A172 (cell line): ENCODE results near the gene TGM6. TPM values are rescaled to one million over a fixed set of nuclear protein-coding genes. Genes with fewer than 3 reads are reported as not detected.
"Not testable (repeated sequence)": the region's sequence is repeated elsewhere in the genome, so short reads cannot be mapped to it uniquely, and the experiment has no call there.

ENCODE experiments used
- DNase-seq: peaks from one replicate; pipeline ENCODE4 v3.0.0-alpha.2; 2015; ENCODE audit warnings: low spot score
- total RNA-seq: library from RNA; depleted of rRNA; stranded (reverse); fragments of >200 nt; shearing (Covaris generic); gene quantifications from 2 replicates; pipeline ENCODE4 v1.2.3, GENCODE V29; 2014

Gene TGM6
- total RNA-seq, 1 experiment from 2014 or later: not detected

DNA sequence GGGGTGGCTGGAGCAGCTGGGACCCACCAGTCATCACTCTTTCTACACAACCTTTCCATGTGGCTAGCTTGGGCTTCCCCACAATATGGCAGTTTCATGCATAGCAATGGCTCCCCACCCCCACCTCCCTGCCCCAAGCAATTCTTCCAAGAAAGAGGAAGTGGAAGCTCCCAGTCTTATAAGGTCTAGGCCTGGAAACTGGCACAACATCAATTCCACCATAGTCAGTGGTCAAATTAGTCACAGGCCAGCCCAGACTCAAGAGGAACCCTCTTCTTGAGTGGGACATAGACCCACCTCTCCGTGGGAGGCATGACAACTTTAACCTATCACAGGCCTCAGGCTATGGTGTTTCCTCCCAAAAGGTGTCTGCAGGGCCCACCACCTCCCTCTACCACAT is 17.7 kb downstream of the TGM6 start:
- peak; percentile 12 for DNase-seq

DNA sequence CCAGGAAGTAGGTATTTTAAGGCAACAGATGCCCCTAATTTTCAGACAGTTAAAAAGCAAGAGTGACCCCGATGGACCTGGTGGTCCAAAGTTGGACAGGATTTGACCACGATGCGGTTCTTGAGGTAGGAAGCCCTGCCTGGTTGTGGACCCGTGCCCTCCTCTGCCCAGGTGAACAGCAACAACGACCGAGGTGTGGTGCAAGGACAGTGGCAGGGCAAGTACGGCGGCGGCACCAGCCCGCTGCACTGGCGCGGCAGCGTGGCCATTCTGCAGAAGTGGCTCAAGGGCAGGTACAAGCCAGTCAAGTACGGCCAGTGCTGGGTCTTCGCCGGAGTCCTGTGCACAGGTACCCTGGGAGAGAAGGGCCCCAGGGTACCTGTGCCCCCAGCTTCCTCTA is 18.7 kb downstream of the TGM6 start:
- no peak for DNase-seq

DNA sequence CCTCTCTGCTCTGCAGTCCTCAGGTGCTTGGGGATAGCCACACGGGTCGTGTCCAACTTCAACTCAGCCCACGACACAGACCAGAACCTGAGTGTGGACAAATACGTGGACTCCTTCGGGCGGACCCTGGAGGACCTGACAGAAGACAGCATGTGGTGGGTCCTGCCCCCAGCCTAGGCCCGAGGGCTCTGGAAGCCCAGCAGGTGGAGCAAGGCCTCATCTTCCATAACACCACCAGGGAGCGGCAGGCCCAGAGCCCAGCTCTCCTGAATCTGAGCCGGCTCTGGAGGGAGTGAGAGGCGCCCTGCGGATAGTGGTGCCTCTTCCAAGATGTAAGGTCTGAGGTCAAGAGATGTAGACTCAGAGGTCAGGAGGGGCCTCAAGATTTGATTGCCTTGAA is 19.6 kb downstream of the TGM6 start:
- no peak for DNase-seq

DNA sequence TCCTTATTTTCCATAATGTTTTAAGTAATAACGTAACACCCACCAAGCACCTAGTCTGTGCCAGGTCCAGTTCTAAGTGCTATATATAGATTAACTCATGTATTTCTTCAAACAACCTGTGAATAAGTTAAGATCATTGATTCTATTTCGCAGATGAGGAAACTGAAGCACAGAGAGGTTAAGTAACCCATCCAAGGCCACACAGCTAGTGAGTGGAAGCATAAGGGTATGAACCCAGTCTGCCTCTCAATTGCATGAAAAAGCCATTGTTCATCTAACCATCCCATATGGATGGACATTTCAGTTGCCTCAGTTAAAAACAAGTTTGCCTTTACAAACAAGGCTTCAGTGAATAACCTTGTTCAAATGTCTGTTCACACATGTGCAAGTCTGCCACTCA is 20.8 kb downstream of the TGM6 start:
- DNase-seq: no peak

DNA sequence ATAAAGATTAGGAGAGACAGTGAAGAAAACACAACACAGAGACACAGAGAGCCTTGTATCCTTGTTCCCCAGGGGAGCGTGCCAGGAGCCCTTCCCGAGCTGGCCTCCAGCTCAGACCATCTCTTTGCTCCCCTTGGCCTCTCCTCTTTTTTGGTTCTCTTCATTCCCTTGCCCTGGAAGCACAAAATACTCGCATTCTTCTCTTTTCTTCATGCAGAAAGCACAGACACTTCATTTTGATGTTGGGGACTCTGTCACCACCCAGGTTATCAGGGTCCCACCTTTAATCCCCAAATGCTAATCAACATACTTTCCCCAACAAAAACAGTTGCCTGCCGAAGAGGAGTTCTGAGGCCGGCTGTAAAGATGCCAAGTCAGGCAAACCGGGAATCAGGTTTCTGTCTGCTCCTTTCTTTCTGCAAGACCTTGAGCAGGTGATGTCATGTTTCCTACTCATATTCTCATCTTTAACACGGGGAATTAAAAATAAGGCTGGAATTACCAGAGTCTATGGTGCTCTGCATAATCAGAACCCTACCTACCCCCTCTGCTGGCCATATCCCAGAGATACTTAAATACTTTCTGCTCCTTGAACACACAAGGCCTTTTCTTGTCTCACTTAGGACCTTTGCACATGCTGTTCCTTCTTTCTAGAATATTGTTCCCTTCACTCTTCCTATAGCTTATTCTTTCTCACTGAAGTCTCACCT is 21.7 kb downstream of the TGM6 start:
- DNase-seq: peak; percentile 64

DNA sequence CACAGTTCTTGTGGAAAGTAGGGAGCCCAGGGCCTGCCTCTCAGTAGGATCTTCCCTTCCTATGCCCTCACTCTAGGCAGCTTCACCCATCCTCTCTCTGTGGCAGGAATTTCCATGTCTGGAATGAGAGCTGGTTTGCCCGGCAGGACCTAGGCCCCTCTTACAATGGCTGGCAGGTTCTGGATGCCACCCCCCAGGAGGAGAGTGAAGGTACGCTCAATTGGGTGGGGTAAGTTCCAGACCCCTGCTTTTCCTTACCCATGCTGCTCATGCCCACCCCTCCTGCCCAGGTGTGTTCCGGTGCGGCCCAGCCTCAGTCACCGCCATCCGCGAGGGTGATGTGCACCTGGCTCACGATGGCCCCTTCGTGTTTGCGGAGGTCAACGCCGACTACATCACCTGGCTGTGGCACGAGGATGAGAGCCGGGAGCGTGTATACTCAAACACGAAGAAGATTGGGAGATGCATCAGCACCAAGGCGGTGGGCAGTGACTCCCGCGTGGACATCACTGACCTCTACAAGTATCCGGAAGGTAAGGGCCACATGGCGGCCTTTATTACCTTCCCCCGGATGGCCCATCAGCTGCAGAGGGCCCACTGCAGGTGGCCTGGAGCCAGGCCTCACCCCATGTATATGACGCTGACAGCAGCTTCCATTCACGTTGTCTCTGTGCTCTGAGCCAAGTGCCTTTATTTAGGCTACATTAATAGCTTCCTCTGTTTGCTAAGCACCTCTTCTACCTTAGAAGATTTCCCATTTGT is 22.8 kb downstream of the TGM6 start:
- no peak for DNase-seq

DNA sequence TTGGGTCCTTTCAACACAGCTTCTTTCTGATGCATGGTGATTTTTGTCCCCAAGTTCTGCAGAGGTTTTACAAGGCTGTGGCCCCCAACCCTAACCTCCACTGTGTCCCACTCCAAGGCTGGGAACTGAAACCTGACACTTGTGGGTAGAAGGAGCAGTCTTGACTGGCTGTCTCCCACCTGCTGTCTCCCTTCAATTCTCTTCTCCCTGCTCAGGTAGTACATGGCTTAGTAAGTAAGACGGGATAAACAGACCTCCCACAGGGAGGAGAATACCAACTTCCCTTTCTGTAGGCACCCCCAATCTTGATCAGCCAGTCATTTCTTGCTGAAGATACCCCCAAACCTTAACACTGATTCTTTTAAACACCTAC is 25.0 kb downstream of the TGM6 start:
- DNase-seq: no peak

DNA sequence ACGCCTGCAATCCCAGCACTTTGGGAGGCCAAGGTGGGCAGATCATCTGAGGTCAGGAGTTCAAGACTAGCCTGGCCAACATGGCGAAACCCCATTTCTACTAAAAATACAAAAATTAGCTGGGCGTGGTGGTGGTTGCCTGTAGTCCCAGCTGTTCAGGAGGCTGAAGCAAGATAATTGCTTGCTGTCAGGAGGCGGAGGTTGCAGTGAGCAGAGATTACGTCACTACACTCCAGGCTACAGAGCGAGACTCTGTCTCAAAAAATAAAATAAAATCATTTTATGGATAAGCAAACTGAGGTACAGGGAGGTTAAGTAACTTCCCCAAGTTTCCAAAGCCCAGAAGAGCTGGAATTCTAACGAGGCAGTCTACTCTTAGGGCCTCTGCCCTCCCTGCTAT is 26.7 kb downstream of the TGM6 start:
- DNase-seq: not testable (repeated sequence)

DNA sequence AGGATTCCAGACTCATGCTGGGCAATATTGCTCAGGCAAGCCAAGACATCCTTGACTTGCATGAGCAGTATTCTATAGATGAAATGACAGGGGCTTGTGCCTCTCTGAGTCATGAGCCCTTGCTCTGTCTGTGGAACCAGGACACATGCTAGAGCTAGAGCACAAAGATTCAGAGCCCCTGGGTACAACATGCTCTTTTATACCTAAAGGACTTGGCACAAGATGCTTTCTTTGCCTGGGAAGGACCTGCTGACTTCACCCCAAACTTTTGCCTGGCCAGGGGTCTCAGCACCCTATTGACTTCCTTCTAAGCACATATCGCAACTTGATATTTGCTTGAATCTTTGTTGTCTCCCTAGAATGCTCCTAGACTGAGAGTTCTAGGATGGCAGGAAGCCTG is 27.4 kb downstream of the TGM6 start:
- DNase-seq: no peak

DNA sequence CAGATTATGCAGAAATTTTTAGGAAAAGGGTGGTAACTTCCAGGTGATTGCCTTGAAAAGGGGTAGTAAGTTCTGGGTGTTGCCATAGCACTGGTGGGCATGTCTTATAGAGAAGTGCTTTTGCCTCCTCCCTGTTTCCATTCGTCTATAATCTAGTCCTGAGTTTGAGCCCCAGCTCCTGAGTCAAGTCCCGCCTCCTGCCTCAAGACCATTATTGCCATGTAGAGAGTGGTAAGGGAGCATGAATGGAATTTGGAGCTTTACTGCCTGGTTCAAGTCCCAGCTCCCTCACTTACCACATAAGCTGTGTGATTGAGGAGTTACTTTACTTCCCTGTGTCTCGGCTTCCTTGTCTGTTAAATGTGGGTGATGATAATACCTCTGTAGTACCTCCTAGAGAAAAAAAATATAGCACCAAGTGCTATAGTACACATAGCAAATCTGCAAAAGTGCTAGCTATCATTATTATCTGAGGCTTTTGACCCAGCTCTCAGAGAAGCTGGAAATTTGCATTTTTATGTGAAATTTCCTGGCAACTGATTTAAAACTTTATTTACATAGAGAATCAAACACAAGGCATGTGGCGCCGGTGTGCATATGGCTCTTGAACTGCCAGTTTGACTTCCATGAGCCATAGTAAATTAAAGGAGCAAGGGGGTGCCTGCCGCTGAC is 36.0 kb downstream of the TGM6 start:
- DNase-seq: no peak

DNA sequence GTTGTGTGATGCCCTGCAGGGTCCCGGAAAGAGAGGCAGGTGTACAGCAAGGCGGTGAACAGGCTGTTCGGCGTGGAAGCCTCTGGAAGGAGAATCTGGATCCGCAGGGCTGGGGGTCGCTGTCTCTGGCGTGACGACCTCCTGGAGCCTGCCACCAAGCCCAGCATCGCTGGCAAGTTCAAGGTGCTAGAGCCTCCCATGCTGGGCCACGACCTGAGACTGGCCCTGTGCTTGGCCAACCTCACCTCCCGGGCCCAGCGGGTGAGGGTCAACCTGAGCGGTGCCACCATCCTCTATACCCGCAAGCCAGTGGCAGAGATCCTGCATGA is 36.5 kb downstream of the TGM6 start:
- no peak for DNase-seq

DNA sequence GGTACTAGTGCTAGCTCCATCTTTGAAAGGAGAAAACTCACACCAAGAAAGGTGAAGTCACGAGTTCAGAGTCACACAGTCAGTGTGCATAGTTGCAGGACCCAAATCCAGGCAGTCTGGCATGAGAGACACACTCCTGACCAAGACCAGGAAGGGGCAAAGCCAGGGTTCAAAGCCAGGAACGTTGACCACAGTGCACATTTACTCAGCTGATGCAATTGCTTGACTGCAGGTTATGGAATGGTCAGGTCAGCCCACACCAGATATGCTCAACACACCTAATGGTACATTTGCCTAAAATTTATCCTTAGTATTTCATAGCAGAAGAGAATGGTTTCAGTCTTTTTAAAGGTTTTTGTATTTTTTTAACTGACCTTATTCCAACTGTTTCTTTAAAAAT is 37.7 kb downstream of the TGM6 start:
- DNase-seq: no peak

DNA sequence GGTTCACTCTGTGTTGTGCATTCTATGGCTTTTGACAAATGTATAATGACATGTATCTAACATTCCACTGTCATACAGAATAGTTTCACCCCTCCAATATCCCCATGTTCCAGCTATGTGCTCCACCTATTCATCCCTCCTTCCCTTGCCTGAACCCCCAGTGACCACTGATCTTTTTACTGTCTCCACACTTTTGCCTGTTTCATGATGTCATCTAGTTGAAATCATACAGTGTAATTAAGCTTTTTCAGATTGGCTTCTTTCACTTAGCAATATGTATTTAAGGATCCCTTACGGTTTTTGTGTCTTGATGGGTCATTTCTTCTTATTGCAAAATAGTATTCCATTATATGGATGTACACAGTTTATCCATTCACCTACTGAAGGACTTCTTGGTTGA is 39.8 kb downstream of the TGM6 start:
- no peak for DNase-seq

DNA sequence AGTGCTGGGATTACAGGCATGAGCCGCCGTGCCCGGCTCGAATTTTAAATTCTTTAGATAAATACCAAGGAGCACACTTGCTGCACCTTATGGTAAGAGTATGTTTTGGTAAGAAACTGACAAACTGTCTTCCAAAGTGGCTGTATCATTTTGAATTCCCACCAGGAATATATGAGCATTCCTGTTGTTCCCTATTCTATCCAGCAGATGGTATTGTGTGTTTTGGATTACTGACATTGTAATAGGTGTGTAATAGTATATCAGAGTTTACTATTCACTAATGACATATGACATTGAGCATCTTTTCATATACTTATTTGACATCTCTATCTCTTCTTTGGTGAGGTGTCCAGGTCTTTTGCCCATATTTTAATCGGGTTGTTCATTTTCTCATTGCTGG is 40.5 kb downstream of the TGM6 start:
- DNase-seq: no peak

DNA sequence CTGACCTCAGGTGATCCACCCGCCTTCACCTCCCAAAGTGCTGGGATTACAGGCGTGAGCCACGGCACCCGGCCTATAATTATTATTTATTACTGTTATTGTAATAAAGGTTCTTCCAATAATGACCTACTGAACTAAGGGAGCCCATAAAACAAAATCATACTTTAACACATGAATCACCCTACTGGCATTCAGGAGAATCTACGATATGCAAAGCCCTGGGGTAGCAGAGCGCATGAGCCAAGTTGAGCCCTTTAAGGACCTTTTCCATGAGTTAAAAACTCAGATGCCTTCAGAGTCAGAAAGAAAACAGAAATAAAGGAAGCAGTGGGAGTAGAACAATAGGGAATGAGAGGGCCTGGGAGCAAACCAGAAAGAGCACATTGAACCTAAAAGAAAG is 48.4 kb downstream of the TGM6 start:
- no peak for DNase-seq

DNA sequence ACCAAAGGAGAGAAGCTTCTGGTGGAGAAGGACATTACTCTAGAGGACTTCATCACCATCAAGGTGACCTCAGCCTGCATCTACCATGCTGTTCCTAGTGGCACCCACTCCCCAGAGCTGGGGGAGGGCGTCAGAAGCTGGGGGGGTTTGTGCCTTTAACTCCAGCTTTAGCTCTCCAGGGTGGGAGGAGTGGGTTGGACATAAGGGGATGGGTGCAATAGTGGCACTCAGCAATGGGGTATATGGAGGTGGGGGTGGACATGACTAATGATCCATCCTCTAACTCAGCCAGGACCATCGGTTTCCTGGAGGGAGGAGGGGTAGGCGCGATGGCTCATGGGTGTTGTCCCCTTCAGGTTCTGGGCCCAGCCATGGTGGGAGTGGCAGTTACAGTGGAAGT is 49.8 kb downstream of the TGM6 start:
- DNase-seq: no peak

DNA sequence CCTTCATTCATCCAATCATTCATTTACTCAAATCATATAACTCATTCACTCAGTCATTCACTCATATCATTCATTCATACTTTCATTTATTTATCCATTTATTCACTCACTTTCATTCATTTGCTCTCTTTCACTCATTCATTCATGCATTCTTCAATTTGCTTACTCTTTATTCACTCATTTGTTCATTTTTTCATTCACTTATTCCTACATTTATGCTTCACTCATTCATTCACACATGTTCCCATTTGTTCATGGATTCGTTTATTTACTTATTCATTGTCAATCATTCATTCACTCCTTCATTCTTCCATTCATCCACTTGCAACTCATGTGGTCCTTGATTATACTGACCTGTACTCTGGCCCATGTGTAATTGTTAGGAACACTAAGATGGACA is 50.5 kb downstream of the TGM6 start:
- DNase-seq: no peak

DNA sequence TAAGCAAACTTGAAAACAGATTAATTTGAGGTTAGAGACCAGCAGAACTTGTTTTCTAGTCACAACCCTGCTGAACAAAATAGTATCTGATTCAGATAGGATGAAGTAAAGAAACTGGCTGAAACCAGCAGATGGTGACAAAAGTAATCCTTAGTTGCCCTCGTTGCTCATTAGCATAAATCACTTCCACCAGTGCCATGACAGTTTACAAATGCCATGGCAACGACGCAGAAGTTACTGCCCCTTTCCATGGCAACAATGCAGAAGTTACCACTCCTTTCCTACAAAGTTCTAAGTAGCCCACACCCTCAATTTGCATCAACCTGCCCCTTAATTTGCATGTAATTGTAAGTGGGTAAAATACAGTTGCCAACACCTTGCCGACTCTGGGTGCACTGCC is 66.1 kb downstream of the TGM6 start:
- DNase-seq: peak; percentile 6

DNA sequence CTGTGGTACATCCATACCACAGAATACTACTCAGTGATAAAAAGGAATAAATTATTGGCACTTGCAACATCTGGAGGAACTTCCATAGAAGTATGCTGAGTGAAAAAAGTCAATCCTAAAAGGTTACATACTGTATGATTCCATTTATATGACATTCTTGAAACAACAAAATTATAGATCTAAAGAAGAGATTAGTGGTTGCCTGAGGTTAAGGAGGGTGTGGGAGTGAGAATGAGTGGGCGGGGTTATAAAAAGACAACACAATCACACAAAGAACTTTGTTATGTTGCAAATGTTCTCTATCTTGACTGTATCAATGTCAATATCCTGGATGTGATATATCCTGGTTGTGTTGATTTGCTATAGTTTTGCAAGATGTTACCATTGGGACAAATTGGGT is 68.7 kb downstream of the TGM6 start:
- DNase-seq: no peak

DNA sequence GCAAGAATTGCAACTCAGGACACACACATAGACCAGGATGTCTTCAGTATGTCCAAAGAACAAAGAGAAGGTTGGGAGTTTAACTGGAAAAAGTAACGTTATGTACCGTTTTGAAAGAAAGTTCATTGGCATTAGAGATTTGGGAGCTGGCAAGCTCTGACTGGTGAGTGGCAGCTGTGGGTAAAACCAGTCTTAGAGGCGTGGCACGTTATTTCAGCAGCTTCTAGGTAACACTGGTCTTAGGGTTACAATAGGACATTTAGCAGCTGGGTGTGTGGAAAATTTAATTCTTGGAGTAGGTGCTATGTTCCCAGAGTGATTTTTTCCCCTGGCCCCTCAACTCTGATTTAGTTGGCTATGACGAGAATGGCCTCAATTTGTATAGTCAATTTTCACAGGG is 70.7 kb downstream of the TGM6 start:
- DNase-seq: no peak

DNA sequence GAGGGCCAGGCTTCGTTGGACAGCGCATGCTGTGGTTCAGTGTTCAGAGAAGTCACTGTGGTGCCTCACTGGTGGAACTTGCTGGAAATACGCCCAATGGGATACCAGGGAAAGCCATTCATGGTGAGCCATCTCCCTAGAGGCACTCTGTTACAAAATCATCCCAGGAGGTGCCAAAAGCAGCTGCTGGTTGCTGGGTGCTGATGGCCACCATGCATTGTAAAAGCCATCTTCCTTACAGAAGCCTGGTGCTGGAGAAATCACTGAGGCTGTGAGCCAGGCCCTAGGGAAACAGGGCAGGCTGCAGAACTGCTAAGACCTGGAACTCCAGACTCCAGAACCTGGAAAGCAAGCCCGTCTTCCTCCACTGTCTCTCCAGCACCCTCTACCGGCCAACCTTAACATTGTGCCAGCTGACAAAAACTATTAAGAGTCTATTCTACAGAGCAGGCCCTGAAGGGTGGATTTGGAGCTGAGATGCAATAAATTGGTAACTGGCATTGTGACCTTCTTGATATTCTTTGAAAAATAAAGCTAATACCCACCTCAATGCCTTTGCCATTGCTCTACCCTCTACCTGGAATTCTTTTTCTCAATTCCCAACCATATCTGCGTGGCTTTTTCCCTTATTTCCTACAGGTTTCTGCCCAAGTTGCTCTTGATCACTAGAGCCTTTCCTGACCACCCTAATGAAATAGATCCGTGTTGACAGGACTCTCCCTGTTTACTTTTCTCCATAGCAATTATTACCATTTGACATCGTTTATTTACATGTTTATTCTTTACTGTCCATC is 71.4 kb downstream of the TGM6 start:
- peak; percentile 70 for DNase-seq

DNA sequence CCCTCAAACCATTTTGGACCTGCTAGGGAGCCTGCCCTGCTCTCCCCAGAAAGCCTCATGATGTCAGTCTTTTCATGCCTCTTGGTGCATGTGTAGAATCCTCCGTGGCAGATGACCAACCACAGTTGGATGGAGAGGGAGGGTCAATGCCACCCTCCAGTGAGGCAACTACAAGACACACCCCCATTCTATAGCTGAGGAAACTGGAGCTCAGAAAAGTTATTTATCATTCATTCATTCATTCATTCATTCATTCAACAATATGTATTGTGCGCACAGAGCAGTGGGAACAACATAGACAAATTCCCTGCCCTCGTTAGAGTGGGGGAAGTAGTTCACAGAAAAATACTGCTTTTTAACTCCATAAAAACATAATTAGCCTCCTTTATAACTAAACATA is 73.1 kb downstream of the TGM6 start:
- no peak for DNase-seq
